ENCODE data around the gene OSBP2. TPM values are rescaled to one million over a fixed set of nuclear protein-coding genes. Genes with fewer than 3 reads are reported as not detected.

OSBP2 gene
- total RNA-seq, 6 experiments from 2014 or later, result 0.31 to 3.4 (median 0.93) TPM

GRCh38 chr22:30881361-30882183 lies 186.9 kb downstream of the OSBP2 start:
- Histone ChIP-seq H3K36me3 (no peaks in the 10 kb centered on the region), H3K27me3 (no peaks in the 10 kb centered on the region), H3K9me3 (no peaks in the 10 kb centered on the region), H3K27ac (no peak overlapping the region), H3K4me3 (no peak overlapping the region), H3K4me1 (peaks cover 0 to 11% (median 0%) of the 10 kb centered on the region in 4 donors)
- peak; percentile 60 to 82 (median 70) for ATAC-seq
- 21% methylated on average over 2 of the region's 14 CpGs for WGBS (ENCODE audit: insufficient coverage, low coverage, low lambda C conversion rate, missing lambda C conversion rate)
- DNase-seq, result peak; percentile 41 to 72 (median 62)
- TF ChIP-seq CTCF (IDR thresholded peaks at IDR 0.05) (no peak), POLR2A (IDR thresholded peaks at IDR 0.05) (no peak)
- intact Hi-C loops (cut with DNase I), result no loop called here

GRCh38 chr22:30882184-30882717 lies 187.6 kb downstream of the OSBP2 start:
- Histone ChIP-seq H3K27me3 (no peaks in the 10 kb centered on the region), H3K9me3 (no peaks in the 10 kb centered on the region), H3K36me3 (no peaks in the 10 kb centered on the region), H3K4me3 (no peak overlapping the region), H3K27ac (no peak overlapping the region), H3K4me1 (peaks cover 0 to 11% (median 0%) of the 10 kb centered on the region in 4 donors)
- no peak for ATAC-seq
- 82% methylated on average over 4 of the region's 6 CpGs for WGBS (ENCODE audit: insufficient coverage, low coverage, low lambda C conversion rate, missing lambda C conversion rate)
- TF ChIP-seq POLR2A (IDR thresholded peaks at IDR 0.05) (no peak), CTCF (IDR thresholded peaks at IDR 0.05) (no peak)
- DNase-seq, result peak in 2 of 3 donors; percentile 4 to 31
- intact Hi-C loops (cut with DNase I), result no loop called here

- WGBS (ENCODE audit: insufficient coverage, low coverage, low lambda C conversion rate, missing lambda C conversion rate), result 88% methylated on average over 1 of the region's 4 CpGs
- no peaks in the 10 kb centered on the region for H3K27me3 ChIP-seq
- H3K4me1 ChIP-seq, result peaks cover 0 to 11% (median 0%) of the 10 kb centered on the region in 4 donors
- peak in 2 of 3 donors; percentile 13 to 43 for DNase-seq
- intact Hi-C loops (cut with DNase I), result no loop called here
- TF ChIP-seq POLR2A (IDR thresholded peaks at IDR 0.05), result no peak
- TF ChIP-seq CTCF (IDR thresholded peaks at IDR 0.05), result no peak
- no peaks in the 10 kb centered on the region for H3K9me3 ChIP-seq
- no peaks in the 10 kb centered on the region for H3K36me3 ChIP-seq
- H3K4me3 ChIP-seq, result no peak overlapping the region
- H3K27ac ChIP-seq, result no peak overlapping the region
- no peak for ATAC-seq
Observed at GRCh38 chr22:30882974-30883533, 188.4 kb downstream of the OSBP2 start.

- Histone ChIP-seq H3K4me1 (peaks cover 0 to 11% (median 0%) of the 10 kb centered on the region in 4 donors), H3K27me3 (no peaks in the 10 kb centered on the region), H3K27ac (no peak overlapping the region), H3K4me3 (no peak overlapping the region), H3K36me3 (no peaks in the 10 kb centered on the region), H3K9me3 (no peaks in the 10 kb centered on the region)
- no peak for ATAC-seq
- DNase-seq, result peak in 2 of 3 donors; percentile 1 to 32
- WGBS (ENCODE audit: insufficient coverage, low coverage, low lambda C conversion rate, missing lambda C conversion rate), result 100% methylated on average over 2 of the region's 7 CpGs
- TF ChIP-seq CTCF (IDR thresholded peaks at IDR 0.05) (no peak), POLR2A (IDR thresholded peaks at IDR 0.05) (no peak)
- intact Hi-C loops (cut with DNase I), result no loop called here
Observed at GRCh38 chr22:30883586-30884145, 189.0 kb downstream of the OSBP2 start.

Data from right lobe of liver (tissue), 6 donors.